ENCODE results near the gene SCYGR7.
"Not testable (repeated sequence)": the region's sequence is repeated elsewhere in the genome, so short reads cannot be mapped to it uniquely, and the experiment has no call there.

SCYGR7 gene, protein sequence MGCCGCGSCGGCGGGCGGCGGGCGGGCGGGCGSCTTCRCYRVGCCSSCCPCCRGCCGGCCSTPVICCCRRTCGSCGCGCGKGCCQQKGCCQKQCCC

DNA sequence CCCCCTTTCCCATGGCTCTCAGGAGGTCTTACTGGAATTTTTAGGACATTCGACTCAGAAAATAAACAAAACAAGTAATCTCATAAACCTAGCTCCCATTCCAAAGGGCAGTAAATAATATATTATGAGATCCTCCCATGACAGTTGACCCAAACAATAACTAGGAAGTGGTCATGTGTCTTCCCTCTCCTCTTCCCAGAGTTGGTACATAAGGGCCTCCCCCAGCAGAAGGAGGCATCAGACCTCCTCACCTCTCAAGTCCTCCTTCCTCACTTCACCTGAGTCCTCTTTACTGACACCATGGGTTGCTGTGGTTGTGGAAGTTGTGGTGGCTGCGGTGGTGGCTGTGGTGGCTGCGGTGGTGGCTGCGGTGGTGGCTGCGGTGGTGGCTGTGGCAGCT is at the start of gene SCYGR7:
Gene SCYGR7, plus strand, starts transcription at position 301 of the 400 bp plus-strand sequence. Its CDS starts 0 bp downstream, at position 301.
- no peak for DNase-seq (ENCODE audit: low spot score)

DNA sequence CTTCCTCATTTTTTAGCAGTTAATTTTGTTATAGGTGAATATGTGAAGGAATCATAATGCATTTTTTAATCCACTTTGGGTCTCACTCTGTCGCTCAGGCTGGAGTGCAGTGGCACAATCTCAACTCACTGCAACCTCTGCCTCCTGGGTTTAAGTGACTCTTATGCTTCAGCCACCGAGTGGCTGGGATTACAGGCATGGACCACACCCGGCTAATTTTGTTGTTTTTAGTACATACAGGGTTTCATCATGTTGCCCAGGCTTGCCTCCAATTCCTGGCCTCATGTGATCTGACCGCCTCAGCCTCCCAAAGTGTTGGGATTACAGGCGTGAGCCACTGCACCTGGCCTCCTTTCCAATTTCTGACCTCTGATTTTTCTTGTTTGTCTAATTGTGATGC is 43.9 kb upstream of the SCYGR7 start:
- no peak for DNase-seq (ENCODE audit: low spot score)

DNA sequence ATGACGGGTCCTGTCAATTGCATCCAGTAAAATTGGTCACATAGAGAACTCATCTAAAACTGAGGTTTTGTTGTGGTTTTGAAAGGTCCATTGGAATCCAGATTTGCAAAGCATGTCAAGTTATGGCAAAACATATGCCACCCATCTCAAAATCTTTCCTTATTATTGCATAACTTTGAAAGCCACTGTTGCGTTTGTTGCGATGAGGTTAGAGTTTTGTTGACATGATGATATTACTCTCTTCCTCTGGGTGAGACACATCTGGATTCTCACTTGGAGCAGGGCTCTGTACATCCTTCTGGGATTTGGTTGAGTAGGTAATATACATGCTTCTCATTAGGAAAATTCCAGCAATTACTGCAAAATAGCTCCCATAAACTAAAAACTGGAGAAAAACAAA is 40.9 kb upstream of the SCYGR7 start:
- DNase-seq (ENCODE audit: low spot score), result no peak

DNA sequence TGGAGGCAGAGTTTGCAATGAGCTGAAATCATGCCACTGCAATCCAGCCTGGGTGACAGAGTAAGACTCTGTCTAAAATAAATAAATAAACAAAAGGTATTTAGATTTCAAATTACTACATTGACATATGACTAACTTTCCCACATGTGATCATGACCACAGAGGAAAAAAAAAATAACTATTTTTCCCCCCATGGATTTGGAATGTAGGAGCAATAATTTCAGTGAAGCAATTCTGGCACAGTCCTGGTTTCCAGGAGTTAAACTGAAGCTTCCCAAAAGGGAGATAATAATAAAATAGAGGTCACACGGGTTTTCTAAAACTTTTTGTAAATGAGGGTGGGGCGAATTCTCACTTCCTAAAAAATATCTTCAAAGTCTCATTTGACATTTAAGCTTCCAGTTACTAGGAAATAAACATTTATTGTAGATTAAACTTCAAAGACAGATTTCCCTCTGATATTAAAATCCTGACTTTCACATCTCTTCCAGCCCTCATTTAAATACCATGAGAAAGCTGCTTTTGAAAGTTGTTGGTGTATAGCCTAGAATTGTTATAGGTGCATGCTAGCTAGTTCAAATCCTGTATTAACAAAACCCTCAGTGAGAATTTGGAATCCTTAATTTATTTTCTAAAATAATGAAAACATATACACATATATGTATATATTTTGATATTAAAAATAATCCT is 31.0 kb upstream of the SCYGR7 start:
- DNase-seq (ENCODE audit: low spot score), result no peak

DNA sequence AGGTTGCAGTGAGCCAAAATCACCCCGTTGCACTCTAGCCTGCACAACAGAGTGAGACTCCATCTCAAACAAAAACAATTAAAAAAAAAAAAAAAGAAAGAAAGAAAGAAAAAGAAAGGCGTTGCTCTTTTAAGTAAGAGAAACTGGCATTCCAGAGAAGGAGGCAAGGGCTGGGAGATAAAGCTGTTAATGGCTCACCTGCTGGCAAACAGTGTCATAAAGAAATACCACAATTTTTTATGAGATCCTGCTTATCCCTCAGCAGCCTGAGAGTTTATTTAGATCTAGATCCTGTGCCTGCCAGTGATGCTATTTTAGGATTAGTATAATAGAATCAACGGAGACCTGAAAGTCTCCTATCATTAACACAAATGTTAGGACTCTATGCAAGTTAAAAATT is 26.6 kb upstream of the SCYGR7 start:
- DNase-seq (ENCODE audit: low spot score), result no peak

DNA sequence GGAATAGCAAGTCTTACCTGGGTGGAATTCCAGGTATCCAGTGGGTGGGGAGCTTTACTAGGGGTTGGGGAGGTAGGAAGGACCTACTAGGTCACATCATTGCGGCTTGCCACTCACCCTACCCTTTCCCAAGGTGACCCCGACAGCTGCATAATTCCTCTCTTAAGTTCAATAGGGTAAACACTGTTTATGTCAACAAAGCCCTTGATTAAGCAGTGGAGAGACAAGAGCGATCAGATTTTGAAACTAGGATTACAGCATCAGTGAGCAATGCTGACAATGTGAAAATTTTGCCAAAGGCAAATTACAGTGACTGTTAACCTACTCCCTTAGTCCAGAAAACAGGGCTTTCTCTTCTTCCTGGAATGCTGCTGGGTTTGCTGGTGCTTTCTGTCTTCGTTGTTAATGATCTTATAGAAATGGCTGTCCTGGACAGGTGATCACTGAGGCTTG is 24.8 kb upstream of the SCYGR7 start:
- peak; percentile 52 for DNase-seq (ENCODE audit: low spot score)

DNA sequence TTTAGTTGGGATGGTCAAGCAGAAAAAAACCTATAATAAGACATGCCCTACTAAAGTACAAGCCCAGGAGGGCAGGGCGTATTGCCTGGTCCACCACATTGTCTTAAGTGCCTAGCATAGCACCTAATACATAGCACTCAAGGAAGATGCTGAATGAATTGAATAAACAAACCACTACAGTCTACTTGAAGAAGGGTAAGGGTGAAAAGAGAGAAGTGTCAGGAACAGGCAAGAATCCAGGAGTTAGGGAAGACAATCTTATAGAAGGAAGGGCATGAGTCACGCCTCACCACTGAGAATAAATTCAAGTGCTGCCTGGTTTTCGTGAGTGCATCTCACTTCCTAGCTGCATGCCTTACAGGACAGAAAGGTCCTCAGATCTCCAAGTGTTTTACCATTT is 24.2 kb upstream of the SCYGR7 start:
- no peak for DNase-seq (ENCODE audit: low spot score)

DNA sequence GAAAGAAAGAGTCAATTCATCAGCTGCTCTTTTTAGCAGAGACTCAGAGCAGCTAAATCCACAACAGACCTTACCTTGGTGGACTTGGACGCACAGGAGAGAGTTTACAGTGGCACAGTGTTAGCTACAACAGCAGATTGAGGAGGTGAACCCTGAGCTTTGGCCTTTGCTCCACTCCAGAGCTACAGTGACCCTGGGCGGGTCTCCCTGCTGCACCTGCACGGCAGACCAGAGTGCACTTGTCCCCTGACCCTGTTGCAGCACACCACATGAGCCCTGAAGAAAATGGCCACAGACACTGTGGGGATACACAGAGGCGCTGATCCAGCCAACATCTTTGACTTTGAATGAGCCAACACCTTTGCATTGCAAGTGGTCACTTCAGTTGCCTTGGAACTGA is 21.3 kb upstream of the SCYGR7 start:
- DNase-seq (ENCODE audit: low spot score), result no peak

DNA sequence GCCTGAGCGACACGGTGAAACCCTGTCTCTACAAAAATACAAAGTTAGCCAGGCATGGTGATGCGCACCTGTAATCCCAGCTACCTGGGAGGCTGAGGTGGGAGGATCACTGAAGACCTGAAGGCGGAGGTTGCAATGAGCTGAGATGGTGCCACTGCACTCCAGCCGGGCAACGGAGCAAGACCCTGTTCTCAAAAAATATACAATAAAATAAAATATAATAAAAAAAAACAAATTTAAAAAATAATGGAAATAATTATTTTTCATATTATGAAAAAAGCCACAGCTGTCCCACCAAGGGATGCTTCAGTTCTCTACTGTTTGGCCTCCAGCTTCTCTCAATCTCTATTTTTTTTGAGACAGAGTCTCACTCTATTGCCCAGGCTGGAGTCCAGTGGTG is 20.7 kb upstream of the SCYGR7 start:
- no peak for DNase-seq (ENCODE audit: low spot score)

DNA sequence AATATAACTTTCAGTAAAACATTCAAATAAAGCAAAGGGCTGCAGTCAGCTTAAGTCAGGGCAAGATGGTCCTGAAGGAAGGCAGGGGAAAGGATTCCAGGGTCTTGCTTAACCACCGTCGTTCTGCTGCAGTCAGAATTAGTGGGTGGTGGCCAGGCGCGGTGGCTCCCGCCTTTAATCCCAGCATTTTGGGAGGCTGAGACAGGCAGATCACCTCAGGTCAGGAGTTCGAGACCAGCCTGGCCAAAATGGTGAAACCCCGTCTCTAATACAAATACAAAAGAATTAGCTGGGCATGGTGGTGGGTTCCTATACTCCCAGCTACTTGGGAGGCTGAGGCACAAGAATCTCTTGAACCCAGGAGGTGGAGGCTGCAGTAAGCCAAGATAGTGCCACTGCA is 17.1 kb upstream of the SCYGR7 start:
- DNase-seq (ENCODE audit: low spot score), result no peak

DNA sequence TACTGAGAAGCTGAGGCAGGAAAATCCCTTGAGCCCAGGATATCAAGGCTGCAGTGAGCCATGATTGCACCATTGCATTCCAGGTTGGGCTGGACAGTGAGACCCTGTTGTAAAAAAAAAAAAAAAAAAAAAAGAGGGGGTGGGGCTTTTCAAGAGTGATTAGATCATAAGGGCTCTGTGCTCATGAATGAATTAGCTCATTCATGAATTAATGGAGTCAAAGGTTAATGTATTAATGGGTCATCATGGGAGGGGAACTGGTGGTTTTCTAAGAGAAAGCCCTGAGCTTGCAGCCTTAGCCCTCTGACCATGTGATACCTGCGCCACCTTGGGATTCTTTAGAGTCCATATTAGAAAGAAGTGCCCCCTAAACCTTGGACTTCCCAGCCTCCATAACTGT is 14.8 kb upstream of the SCYGR7 start:
- no peak for DNase-seq (ENCODE audit: low spot score)

DNA sequence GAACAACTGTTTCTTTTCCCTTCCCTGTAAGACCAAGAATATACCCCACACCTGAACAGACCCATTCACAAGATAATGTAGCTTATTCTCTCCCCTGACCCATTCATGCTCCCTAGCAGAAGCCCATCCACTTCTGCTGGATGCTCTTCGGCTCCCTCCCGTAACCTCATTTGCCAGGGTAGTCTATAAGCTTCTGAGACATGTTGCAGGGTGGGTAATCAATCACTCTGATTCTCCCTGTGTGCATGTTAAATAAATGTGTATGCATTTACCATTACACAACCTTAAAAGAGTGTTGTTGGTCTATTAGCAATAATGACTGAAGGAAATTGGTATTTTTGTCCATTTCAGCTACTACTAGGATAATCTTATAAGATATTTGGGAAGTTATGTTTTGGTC is 11.6 kb upstream of the SCYGR7 start:
- no peak for DNase-seq (ENCODE audit: low spot score)

DNA sequence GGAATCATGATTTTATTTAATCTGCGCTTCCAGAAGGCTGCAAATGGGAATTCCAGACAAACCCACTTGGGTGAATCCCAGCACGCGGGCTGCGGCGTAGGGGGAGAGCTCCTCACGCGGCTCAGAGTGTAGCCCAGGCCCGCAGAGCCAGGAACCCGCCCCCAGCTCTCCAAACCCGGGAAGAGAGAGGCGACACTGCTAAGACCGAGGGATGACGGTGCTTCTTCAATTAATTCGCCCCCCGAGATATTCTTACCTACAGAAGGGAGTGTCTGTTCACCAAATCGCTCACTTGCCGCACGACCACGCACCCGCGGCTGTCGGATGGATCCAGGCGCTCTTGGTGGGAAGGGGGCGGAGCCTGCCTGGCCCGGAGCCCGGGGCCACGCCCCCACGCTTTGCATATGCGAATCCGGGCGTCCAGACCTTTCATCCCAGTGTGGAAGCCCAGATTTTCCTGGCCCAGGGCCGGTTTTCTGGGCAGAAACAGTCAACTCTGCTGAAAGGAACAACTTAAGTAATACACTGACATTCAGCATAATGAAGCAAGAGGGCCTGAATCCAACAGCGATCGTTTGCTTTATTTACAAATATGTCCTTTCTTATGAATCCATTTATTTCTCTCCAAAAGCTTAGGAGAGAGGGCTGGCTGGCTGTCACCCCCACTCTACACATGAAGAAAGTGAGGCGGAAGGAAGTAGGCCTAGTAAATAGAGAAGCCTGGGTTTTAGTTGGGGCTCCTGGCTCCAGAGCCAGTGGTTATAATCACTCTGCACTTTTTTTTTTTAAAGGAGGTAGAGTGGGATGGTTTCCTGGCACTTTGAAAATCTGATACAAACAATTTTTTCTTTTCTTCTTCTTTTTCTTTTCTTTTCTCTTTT is 10.2 kb upstream of the SCYGR7 start, which contains the start of gene SLC19A3:
Gene SLC19A3, minus strand, starts transcription at position 342 of the 881 bp plus-strand sequence. CDS start 15,710 bp downstream, outside the sequence.
- peak; percentile 79 for DNase-seq (ENCODE audit: low spot score)

DNA sequence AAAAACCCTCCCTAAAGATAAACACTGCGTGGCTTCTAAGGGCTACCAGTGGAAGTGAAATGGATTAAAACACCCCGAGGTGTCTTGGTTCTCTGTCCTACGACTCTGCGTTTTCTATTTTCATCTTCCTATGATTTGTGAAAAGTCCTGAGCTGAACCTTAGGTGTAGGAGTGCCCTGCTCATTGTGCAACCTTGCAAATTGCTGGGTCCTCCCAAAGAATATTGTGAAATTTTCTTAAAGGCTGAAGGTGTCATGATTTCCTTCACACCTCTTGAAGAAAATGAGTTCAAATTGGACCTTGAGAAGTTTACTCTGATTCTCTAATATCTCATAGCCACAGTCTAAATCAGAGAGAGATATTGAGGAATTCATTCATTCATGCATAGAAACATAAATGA is 8.5 kb upstream of the SCYGR7 start:
- DNase-seq (ENCODE audit: low spot score), result no peak

DNA sequence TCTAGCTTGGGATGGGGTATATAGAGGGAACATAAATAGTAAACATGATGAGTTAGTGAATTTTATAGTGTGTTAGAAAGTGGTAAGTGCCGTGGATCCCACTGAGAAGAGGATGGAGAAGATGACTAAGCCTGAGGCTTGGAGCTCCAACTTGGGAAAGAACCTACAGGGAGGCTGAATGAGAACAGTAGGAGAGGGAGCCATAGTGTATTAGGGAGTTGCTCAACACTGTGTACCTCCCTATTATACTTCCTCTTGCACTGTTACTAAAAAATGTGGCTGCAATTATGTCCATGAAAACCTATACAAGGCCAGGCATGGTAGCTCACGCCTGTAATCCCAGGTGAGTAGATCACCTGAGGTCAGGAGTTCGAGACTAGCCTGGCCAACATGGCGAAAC is 7.5 kb upstream of the SCYGR7 start:
- no peak for DNase-seq (ENCODE audit: low spot score)

DNA sequence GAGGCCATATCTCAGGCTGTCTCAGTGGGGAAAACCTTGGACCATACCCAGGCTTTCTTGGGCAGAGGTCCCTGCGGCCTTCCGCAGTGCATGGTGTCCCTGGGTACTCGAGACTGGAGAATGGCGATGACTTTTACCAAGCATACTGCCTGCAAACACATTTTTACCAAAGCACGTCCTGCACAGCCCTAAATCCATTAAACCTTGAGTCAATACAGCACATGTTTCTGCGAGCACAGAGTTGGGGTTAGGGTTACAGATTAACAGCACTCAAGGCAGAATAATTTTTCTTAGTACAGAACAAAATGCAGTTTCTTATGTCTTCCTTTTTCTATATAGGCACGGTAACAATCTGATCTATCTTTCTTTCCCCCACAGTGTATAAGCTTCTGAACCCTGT is 5.3 kb upstream of the SCYGR7 start:
- not testable (repeated sequence) for DNase-seq (ENCODE audit: low spot score)

DNA sequence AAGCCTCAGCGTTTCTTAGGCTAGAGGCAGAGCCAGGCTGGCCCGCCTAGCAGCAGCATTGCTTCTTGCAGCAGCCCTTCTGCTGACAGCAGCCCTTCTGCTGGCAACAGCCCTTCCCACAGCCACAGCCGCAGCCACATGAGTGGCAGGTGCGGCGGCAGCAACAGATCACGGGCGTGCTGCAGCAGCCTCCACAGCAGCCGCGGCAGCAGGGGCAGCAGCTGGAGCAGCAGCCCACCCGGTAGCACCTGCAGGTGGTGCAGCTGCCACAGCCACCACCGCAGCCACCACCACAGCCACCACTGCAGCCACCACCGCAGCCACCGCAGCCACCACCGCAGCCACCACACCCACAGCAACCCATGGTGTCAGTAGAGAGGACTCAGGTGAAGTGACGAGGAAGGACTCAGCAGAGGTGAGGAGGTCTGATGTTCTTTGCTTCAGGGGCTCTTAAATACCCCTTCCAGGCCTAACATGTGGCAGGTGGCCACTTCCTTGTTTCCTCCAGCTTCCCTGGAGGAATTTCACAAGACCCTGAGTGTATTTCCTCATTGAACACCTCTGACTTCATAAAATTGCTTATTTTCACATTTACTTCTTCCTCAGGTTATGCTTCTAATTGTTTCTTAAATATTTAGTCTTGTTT is 3.6 kb upstream of the SCYGR7 start, which contains the start of gene SCYGR6:
Gene SCYGR6, minus strand, starts transcription at position 364 of the 646 bp plus-strand sequence. Its CDS starts 0 bp downstream, at position 364.
- DNase-seq (ENCODE audit: low spot score), result no peak

DNA sequence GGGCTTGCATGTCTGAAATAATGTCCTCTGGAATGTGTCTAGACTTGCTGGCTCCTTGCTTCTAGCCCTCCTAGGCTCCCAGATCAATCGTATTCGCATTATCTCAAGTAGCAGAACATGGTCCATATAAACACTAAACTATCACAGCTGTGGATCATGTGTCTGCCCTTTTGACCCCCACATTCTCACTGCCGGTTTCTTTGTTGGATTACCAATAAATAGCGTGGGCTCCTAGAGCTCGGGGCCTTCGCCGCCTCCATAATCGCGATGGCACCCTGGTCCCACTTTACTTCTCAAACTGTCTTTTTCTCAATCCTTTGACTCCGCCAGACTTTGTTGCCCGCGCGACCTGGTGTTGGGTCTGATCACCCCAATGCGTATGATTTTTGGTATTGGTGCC is 11.2 kb downstream of the SCYGR7 start:
- DNase-seq (ENCODE audit: low spot score), result no peak

DNA sequence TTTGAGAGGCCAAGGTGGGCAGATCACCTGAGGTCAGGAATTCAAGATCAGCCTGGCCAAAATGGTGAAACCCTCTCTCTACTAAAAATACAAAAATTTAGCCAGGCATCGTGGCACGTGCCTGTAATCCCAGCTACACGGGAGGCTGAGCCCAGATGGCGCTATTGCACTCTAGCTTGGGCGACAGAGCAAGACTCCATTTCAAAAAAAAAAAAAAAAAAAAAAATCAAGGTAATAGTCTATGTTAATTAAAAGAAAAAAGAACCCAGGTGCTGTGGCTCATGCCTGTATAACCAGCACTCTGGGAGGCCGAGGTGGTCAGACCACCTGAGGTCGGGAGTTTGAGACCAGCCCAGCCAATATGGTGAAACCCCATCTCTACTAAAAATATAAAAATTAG is 12.6 kb downstream of the SCYGR7 start:
- not testable (repeated sequence) for DNase-seq (ENCODE audit: low spot score)

DNA sequence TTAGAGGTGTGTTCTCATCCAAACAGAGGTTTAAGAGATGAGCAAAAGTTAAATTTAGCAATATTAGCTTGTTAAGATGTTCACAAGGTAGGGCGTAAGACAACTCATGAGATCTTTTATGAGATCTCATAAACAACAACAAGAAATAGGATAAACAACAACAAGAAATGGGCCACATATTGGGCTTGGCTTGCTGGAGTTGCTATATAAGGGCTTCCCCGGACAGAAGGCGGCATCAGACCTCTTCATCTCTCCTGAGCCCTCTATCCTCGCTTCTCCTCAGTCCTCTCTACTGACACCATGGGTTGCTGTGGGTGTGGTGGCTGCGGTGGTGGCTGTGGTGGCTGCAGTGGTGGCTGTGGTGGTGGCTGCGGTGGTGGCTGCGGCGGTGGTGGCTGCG is 17.5 kb downstream of the SCYGR7 start, which contains the start of gene SCYGR8:
Gene SCYGR8, plus strand, starts transcription at position 301 of the 400 bp plus-strand sequence. Its CDS starts 0 bp downstream, at position 301.
- DNase-seq (ENCODE audit: low spot score), result no peak

DNA sequence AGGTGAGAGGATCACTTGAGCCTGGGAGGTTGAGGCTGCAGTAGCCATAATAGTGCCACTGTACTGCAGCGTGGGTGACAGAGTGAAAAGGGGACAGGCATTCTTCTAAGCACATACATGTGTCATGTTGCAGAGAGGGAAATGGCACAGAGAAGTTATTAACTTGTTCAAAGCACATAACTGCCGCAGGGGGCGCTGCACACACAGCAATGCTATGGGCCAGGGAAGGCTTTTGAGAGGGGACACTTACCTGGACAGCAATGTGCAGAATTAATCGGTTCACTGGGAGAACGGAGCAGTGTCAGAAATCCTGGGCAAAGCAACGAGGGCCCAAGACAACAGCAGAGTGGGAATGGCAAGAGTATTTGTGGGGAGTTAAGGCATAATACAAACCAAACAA is 19.9 kb downstream of the SCYGR7 start:
- no peak for DNase-seq (ENCODE audit: low spot score)

DNA sequence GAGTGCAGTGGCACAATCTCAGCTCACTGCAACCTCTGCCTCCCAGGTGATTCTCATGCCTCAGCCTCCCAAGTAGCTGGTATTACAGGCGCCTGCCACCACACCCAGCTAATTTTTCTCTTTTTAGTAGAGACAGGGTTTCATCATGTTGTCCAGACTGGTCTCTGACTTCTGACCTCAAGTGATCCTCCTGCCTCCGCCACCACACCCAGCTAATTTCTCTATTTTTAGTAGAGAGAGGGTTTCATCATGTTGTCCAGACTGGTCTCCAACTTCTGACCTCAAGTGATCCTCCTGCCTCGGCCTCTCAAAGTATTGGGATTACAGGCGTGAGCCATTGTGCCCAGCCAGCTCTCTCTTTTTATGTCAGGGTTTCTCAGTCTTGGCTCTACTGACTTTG is 28.1 kb downstream of the SCYGR7 start:
- DNase-seq (ENCODE audit: low spot score), result not testable (repeated sequence)

Data from HuH-7.5 (cell line).